GM12878 (cell line): ENCODE measurements around the gene CREB3. TPM values are rescaled to one million over a fixed set of nuclear protein-coding genes. Genes with fewer than 3 reads are reported as not detected.
A peak's percentile ranks its signal among the peaks of the same experiment; 100 is the strongest.

Experiments
- ATAC-seq: fragments of 200-7000 bp; cut with Tn5 transposase; 3 replicates; pipeline ENCODE4 v1.9.1; 2020; ENCODE audit warnings: mild to moderate bottlenecking, moderate library complexity
- BruUV-seq: library from RNA; stranded (reverse); fragments of 400-500 nt; replicated peaks from 2 replicates; lab custom pipeline; 2021; lab: Mats Ljungman, UMichigan
- CTCF ChIA-PET: fragments of 300-600 bp; sonication (Branson Sonifier 250); formaldehyde crosslinking; extraction: SDS; loops from one replicate; lab custom pipeline; 2021; ENCODE audit warnings: inconsistent platforms; lab: Yijun Ruan, JAX
- POLR2A ChIA-PET: fragments of 350-600 bp; formaldehyde crosslinking; extraction: SDS; loops from one replicate; lab custom pipeline; 2021; ENCODE audit warnings: inconsistent platforms; lab: Charles Lee
- RAD21 ChIA-PET: fragments of 300-600 bp; sonication (Branson Sonifier 250); formaldehyde crosslinking; loops from one replicate; lab custom pipeline; 2023; ENCODE audit warnings: antibody characterized with exemption; ENCODE audit not compliant: unreplicated experiment; lab: Charles Lee
- SMC1A ChIA-PET: fragments of 300-600 bp; sonication (Branson Sonifier 250); formaldehyde crosslinking; loops from one replicate; lab custom pipeline; 2023; ENCODE audit not compliant: unreplicated experiment, uncharacterized antibody; lab: Charles Lee
- DNase-seq: peaks from one replicate; pipeline ENCODE4 v3.0.0-alpha.2; 2011; ENCODE audit warnings: low read depth, low spot score
- FAIRE-seq: peaks from 3 replicates; lab custom pipeline; 2011; peaks lifted over from hg19 to GRCh38; lab: Jason Lieb, UNC
- H2AFZ ChIP-seq: 2 replicates; pipeline ENCODE4 v1.6.0; 2011; ENCODE audit warnings: low read depth, low read length, control low read depth; ENCODE audit not compliant: control insufficient read depth
- H3K27ac ChIP-seq: 2 replicates; pipeline ENCODE4 v1.5.1; 2011; ENCODE audit warnings: control low read depth; ENCODE audit not compliant: control insufficient read depth, insufficient read depth
- H3K27me3 ChIP-seq, 2 experiments: replicated peaks in 1 of 2; 2 replicates each; pipeline versions ENCODE4 v1.6.0 to v1.6.1; 2011; ENCODE audit warnings: low read length in 1 of 2; ENCODE audit not compliant: control insufficient read depth in 2 of 2, insufficient read depth in 2 of 2
- H3K36me3 ChIP-seq, 2 experiments: 2 replicates each; pipeline ENCODE4 v1.5.1; 2011; ENCODE audit warnings: low read length in 1 of 2; ENCODE audit not compliant: control insufficient read depth in 2 of 2, insufficient read depth in 2 of 2
- H3K4me1 ChIP-seq: 2 replicates; pipeline ENCODE4 v1.6.1; 2011; ENCODE audit warnings: mild to moderate bottlenecking, low read length, moderate library complexity, mixed read lengths; ENCODE audit not compliant: control insufficient read depth, insufficient read depth
- H3K4me2 ChIP-seq: 2 replicates; pipeline ENCODE4 v1.6.0; 2011; ENCODE audit warnings: control low read depth; ENCODE audit not compliant: control insufficient read depth, insufficient read depth
- H3K4me3 ChIP-seq: fragments of 200-600 bp; sonication (generic); 2 replicates; pipeline ENCODE4 v1.5.1; 2016
- H3K79me2 ChIP-seq: 2 replicates; pipeline ENCODE4 v1.6.0; 2011; ENCODE audit warnings: low read length; ENCODE audit not compliant: control insufficient read depth, insufficient read depth
- H3K9ac ChIP-seq: 2 replicates; pipeline ENCODE4 v1.8.0; 2011; ENCODE audit warnings: low read length, control low read depth, mixed read lengths; ENCODE audit not compliant: control insufficient read depth, insufficient read depth
- H3K9me3 ChIP-seq: replicated peaks from 3 replicates; pipeline ENCODE4 v1.5.1; 2011; ENCODE audit warnings: mild to moderate bottlenecking, low read length; ENCODE audit not compliant: control insufficient read depth, insufficient read depth
- H4K20me1 ChIP-seq: 2 replicates; pipeline ENCODE4 v1.6.0; 2011; ENCODE audit not compliant: control insufficient read depth, insufficient read depth
- CBFB ChIP-seq: IDR thresholded peaks from 2 replicates; pipeline ENCODE4 v1.6.1; 2016; ENCODE audit warnings: antibody characterized with exemption, low read depth
- CREB1 ChIP-seq: IDR thresholded peaks from 2 replicates; pipeline ENCODE4 v1.6.1; 2012; ENCODE audit warnings: low read depth, mild to moderate bottlenecking, inconsistent platforms
- FOS ChIP-seq: IDR thresholded peaks from 3 replicates; pipeline ENCODE4 v1.6.1; 2011; ENCODE audit warnings: borderline replicate concordance; ENCODE audit not compliant: insufficient read length; ENCODE audit errors: extremely low read depth
- HDAC2 ChIP-seq: fragments of 200-600 bp; sonication (generic); IDR thresholded peaks from 2 replicates; pipeline ENCODE4 v1.6.1; 2017
- IKZF1 ChIP-seq: fragments of 450-650 bp; conservative IDR thresholded peaks from 2 replicates; pipeline ENCODE4 v1.6.1; 2017; ENCODE audit warnings: antibody characterized with exemption, mild to moderate bottlenecking
- MEF2B ChIP-seq: fragments of 450-650 bp; IDR thresholded peaks from 2 replicates; pipeline ENCODE4 v1.6.1; 2018; ENCODE audit warnings: mild to moderate bottlenecking, moderate library complexity; ENCODE audit not compliant: partially characterized antibody, poor library complexity, severe bottlenecking
- NFIC ChIP-seq: IDR thresholded peaks from 2 replicates; pipeline ENCODE4 v1.6.1; 2012; ENCODE audit warnings: low read depth, mild to moderate bottlenecking, inconsistent platforms, low read length, moderate library complexity
- SMAD5 ChIP-seq: IDR thresholded peaks from 2 replicates; pipeline ENCODE4 v1.6.1; 2016; ENCODE audit warnings: antibody characterized with exemption, low read depth
- TCF7 ChIP-seq: IDR thresholded peaks from 2 replicates; pipeline ENCODE4 v1.6.1; 2014; ENCODE audit warnings: antibody characterized with exemption, borderline replicate concordance
- WRNIP1 ChIP-seq: IDR thresholded peaks from 2 replicates; pipeline ENCODE4 v1.6.1; 2011; ENCODE audit warnings: low read depth, low read length, improper control_type of control experiment, borderline replicate concordance
- ZNF274 ChIP-seq: IDR thresholded peaks from one replicate; pipeline ENCODE4 v1.8.0; 2011; ENCODE audit not compliant: insufficient read length, insufficient read depth
- WGBS: methylation state at CpG from one replicate; pipeline ENCODE4 v1.1.6; 2016; ENCODE audit warnings: low lambda C conversion rate; ENCODE audit not compliant: insufficient replicate concordance, insufficient coverage; ENCODE audit errors: missing lambda C conversion rate; 5-methylcytosine and 5-hydroxymethylcytosine counted together
- in situ Hi-C: fragments of 300-500 bp; cut with MboI; formaldehyde crosslinking; loops from 9 replicates; pipeline ENCODE4 v1.14.3; 2018; ENCODE audit warnings: mixed read lengths
- intact Hi-C: fragments of 100-400 bp; cut with micrococcal nuclease; formaldehyde crosslinking; loops from one replicate; pipeline ENCODE4 v1.14.2; 2022; ENCODE audit not compliant: unreplicated experiment
- polyA plus RNA-seq, 11 experiments: library from polyadenylated mRNA; depleted of rRNA in 4 of 11; unstranded in 6 of 11; stranded (reverse) in 5 of 11; fragments of >200 nt; fragmentation: Nextera tagmentation in 4 of 11; fragmentation: Illumina TruSeq in 1 of 11; extraction: Ambion mirVana in 4 of 11; extraction: Trizol in 1 of 11; gene quantifications; 1 replicate in 1 of 11; 2 replicates in 10 of 11; pipeline versions ENCODE4 v1.2.1 to v1.2.3, GENCODE V29; 2011 to 2016; ENCODE audit warnings: inconsistent platforms in 2 of 11, missing spikeins in 2 of 11, low read depth in 1 of 11
- total RNA-seq, 4 experiments: library from RNA; depleted of rRNA in 3 of 4; stranded (reverse); fragments of >200 nt in 3 of 4; fragmentation: Illumina TruSeq in 1 of 4; extraction: Trizol in 1 of 4; gene quantifications; 2 replicates each; pipeline versions ENCODE4 v1.2.1 to v1.2.3, GENCODE V29; 2013 to 2021
- TF ChIP-seq, protein P1 (sequence below): fragments of 450-650 bp; IDR thresholded peaks from 2 replicates; pipeline ENCODE4 v1.6.1; 2017; ENCODE audit warnings: mild to moderate bottlenecking, moderate library complexity
- TF ChIP-seq, protein P2 (sequence below): fragments of 450-650 bp; formaldehyde crosslinking; IDR thresholded peaks from 2 replicates; pipeline ENCODE4 v1.4.0; 2022; ENCODE audit warnings: mild to moderate bottlenecking, moderate library complexity

CREB3 gene
- total and polyA plus RNA-seq, 10 of the 15 experiments (the other 5 are each of a cell fraction or from before 2014, with no cell fraction given) = 9.8 to 38.9 (median 19.8) TPM

DNA sequence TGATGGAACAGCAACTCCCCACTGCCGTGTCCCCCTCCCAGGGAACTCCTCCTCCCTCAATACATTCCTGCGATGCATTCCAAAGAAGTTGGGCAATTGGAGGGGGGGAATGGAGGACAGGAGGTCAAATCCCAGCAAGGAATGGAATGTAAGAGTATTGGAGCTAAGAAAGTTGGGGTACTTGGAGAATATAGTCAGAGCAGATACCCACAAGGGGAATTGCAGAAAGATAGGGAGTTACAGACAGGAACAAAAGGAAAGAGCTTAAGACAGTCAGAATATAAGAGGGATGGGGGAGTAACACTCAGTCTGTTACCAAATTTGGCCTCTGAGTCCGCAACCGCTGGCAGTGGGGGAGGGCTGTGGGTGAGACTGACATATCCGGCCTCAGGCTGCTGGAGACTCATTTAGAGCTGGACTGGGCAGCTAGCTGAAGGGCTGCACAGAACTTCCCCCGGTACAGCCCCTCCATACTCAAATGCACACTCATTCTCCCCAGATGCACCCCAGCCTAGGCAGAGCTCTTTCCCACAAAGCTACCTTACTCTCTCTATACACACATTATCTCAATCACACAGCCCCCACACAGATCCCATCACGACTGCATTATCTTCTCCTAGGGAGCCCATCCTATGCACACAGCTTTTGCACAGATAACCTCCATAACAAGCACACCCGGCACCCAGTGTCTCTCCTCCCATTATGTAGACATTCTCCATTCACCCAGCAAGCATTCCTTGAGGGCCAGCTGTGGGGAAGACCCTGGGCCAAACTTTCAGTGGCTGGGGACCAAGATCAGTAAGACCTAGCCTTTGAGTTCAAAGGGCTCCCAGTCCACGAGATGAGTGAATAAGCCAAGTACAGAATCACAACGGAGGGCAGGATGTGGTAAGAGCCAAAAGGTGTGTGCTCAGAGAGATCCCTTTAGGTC lies 4.2 kb upstream of the CREB3 start:
- DNase-seq = no peak
- Histone ChIP-seq H3K27me3 (no peaks in the 10 kb centered on the region), H3K4me2 (peak overlapping the region; percentile 99), H2AFZ (no peak overlapping the region), H4K20me1 (no peaks in the 10 kb centered on the region), H3K27ac (peak overlapping the region; percentile 92), H3K4me3 (peak overlapping the region; percentile 93), H3K79me2 (peaks cover 71% of the 10 kb centered on the region), H3K9me3 (no peaks in the 10 kb centered on the region), H3K36me3 (peaks cover 18 to 21% of the 10 kb centered on the region in 2 experiments), H3K4me1 (peaks cover 23% of the 10 kb centered on the region), H3K9ac (peak overlapping the region; percentile 90)
- ChIA-PET CTCF (interaction anchor here (0.6 to 9.5 kb wide), 32 partner anchors 8 to 154 kb away, joined by 3 to 183 read pairs (median 8); partner anchors contain the start of genes ARHGEF39, CCDC107, GBA2 and HINT2), POLR2A (interaction anchor here (0.7 to 8.1 kb wide), 20 partner anchors 9 to 614 kb away, joined by 3 to 163 read pairs (median 6); partner anchors contain the start of genes ARHGEF39, CCDC107, GBA2 and HINT2), SMC1A (interaction anchor here (0.6 to 8.0 kb wide), 28 partner anchors 8 to 154 kb away, joined by 3 to 145 read pairs (median 6); partner anchors contain the start of genes ARHGEF39, CCDC107, GBA2 and HINT2), RAD21 (interaction anchor here (0.6 to 8.6 kb wide), 24 partner anchors 8 to 614 kb away, joined by 3 to 133 read pairs (median 4); partner anchors contain the start of genes ARHGEF39, ATOSB, CCDC107 and CD72)
- peak; percentile 41 for ATAC-seq
- intact Hi-C loops (loop anchor here (2.0 to 10.0 kb wide), 2 partner anchors 70 to 654 kb away; partner anchors contain the start of genes CCDC107, FANCG, RMRP and VCP), in situ Hi-C loops (loop anchor here (5.0 kb wide), 1 partner anchor 121 kb away; the partner anchor contains the start of gene TESK1)
- peak; percentile 54 for FAIRE-seq
- WGBS = 1% methylated on average over 10 of the region's 10 CpGs
- no TSS peak for BruUV-seq
- no peak for TF ChIP-seq CREB1
- peak; percentile 78 for TF ChIP-seq CBFB
- TF ChIP-seq, protein P1, sequence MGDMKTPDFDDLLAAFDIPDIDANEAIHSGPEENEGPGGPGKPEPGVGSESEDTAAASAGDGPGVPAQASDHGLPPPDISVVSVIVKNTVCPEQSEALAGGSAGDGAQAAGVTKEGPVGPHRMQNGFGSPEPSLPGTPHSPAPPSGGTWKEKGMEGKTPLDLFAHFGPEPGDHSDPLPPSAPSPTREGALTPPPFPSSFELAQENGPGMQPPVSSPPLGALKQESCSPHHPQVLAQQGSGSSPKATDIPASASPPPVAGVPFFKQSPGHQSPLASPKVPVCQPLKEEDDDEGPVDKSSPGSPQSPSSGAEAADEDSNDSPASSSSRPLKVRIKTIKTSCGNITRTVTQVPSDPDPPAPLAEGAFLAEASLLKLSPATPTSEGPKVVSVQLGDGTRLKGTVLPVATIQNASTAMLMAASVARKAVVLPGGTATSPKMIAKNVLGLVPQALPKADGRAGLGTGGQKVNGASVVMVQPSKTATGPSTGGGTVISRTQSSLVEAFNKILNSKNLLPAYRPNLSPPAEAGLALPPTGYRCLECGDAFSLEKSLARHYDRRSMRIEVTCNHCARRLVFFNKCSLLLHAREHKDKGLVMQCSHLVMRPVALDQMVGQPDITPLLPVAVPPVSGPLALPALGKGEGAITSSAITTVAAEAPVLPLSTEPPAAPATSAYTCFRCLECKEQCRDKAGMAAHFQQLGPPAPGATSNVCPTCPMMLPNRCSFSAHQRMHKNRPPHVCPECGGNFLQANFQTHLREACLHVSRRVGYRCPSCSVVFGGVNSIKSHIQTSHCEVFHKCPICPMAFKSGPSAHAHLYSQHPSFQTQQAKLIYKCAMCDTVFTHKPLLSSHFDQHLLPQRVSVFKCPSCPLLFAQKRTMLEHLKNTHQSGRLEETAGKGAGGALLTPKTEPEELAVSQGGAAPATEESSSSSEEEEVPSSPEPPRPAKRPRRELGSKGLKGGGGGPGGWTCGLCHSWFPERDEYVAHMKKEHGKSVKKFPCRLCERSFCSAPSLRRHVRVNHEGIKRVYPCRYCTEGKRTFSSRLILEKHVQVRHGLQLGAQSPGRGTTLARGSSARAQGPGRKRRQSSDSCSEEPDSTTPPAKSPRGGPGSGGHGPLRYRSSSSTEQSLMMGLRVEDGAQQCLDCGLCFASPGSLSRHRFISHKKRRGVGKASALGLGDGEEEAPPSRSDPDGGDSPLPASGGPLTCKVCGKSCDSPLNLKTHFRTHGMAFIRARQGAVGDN = no peak; the same call in 1 of the 2 replicates
- TF ChIP-seq, protein P2, sequence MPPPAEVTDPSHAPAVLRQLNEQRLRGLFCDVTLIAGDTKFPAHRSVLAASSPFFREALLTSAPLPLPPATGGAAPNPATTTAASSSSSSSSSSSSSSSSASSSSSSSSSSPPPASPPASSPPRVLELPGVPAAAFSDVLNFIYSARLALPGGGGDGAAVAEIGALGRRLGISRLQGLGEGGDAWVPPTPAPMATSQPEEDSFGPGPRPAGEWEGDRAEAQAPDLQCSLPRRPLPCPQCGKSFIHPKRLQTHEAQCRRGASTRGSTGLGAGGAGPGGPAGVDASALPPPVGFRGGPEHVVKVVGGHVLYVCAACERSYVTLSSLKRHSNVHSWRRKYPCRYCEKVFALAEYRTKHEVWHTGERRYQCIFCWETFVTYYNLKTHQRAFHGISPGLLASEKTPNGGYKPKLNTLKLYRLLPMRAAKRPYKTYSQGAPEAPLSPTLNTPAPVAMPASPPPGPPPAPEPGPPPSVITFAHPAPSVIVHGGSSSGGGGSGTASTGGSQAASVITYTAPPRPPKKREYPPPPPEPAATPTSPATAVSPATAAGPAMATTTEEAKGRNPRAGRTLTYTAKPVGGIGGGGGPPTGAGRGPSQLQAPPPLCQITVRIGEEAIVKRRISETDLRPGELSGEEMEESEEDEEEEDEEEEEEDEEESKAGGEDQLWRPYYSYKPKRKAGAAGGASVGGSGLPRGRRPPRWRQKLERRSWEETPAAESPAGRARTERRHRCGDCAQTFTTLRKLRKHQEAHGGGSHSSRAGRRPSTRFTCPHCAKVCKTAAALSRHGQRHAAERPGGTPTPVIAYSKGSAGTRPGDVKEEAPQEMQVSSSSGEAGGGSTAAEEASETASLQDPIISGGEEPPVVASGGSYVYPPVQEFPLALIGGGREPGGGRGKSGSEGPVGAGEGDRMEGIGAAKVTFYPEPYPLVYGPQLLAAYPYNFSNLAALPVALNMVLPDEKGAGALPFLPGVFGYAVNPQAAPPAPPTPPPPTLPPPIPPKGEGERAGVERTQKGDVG (CRISPR knock-in tag) = no peak
- peak; percentile 26; the same call in 1 of the 2 replicates for TF ChIP-seq SMAD5
- peak; percentile 49 for TF ChIP-seq TCF7
- no peak for TF ChIP-seq FOS
- peak; percentile 93 for TF ChIP-seq MEF2B
- no peak for TF ChIP-seq ZNF274
- peak; percentile 81; the same call in 1 of the 2 replicates for TF ChIP-seq WRNIP1
- peak; percentile 56 for TF ChIP-seq IKZF1
- TF ChIP-seq HDAC2 = no peak
- no peak for TF ChIP-seq NFIC
